HEK293T (cell line): ENCODE data around the gene SEC23IP.

ENCODE experiments used
- ARNT ChIP-seq: fragments of 450-650 bp; IDR thresholded peaks from 2 replicates; pipeline ENCODE4 v1.6.1; 2017; ENCODE audit warnings: mild to moderate bottlenecking
- BHLHE40 ChIP-seq: fragments of 450-650 bp; IDR thresholded peaks from 2 replicates; pipeline ENCODE4 v1.6.1; 2016; ENCODE audit warnings: mild to moderate bottlenecking, moderate library complexity, borderline replicate concordance
- CTBP1 ChIP-seq: fragments of 450-650 bp; IDR thresholded peaks from 2 replicates; pipeline ENCODE4 v1.6.1; 2016; ENCODE audit warnings: borderline replicate concordance
- FOXA1 ChIP-seq: fragments of 450-650 bp; IDR thresholded peaks from 2 replicates; pipeline ENCODE4 v1.6.1; 2016; ENCODE audit warnings: mild to moderate bottlenecking
- FOXK2 ChIP-seq: fragments of 450-650 bp; IDR thresholded peaks from 2 replicates; pipeline ENCODE4 v1.6.1; 2016; ENCODE audit warnings: mild to moderate bottlenecking
- FOXM1 ChIP-seq: fragments of 450-650 bp; IDR thresholded peaks from 2 replicates; pipeline ENCODE4 v1.6.1; 2017; ENCODE audit warnings: mild to moderate bottlenecking, borderline replicate concordance
- NFRKB ChIP-seq: fragments of 450-650 bp; IDR thresholded peaks from 2 replicates; pipeline ENCODE4 v1.6.1; 2016; ENCODE audit warnings: mild to moderate bottlenecking, moderate library complexity
- TARDBP ChIP-seq: fragments of 450-650 bp; IDR thresholded peaks from 2 replicates; pipeline ENCODE4 v1.6.1; 2016
- TF ChIP-seq, protein P1 (sequence below): fragments of 450-650 bp; IDR thresholded peaks from 2 replicates; pipeline ENCODE4 v1.6.1; 2016

DNA sequence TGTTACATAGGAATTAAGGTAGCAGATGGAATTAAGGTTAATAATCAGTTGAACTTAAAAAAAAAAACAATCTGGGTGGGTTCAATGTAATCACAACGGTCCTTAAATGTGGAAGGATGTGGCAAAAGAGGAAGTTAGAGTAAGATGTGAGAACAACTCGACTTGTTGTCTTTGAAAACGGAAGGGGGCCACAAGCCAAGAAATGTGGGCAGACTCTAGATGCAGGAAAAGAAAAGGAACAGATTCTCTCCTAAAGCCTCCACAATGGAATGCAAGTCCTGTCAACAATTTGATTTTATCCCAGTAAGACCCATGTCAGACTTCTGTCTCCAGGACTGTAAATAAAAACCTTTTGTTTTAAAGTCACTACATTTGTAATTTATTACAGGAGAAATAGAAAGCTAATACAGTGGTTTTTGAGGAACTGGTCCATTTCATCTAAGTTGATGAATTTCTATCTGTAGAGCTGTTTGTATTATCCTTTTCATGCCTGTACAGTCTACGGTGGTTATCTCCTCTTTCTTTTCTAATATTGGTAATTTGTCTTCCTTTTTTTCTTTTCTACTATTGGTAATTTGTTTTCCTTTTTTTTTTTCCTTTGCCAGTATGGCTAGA is 28.5 kb upstream of the SEC23IP start:
- no peak for TF ChIP-seq NFRKB
- no peak for TF ChIP-seq CTBP1
- no peak for TF ChIP-seq FOXA1
- TF ChIP-seq FOXM1, result no peak
- no peak for TF ChIP-seq FOXK2
- TF ChIP-seq, protein P1, sequence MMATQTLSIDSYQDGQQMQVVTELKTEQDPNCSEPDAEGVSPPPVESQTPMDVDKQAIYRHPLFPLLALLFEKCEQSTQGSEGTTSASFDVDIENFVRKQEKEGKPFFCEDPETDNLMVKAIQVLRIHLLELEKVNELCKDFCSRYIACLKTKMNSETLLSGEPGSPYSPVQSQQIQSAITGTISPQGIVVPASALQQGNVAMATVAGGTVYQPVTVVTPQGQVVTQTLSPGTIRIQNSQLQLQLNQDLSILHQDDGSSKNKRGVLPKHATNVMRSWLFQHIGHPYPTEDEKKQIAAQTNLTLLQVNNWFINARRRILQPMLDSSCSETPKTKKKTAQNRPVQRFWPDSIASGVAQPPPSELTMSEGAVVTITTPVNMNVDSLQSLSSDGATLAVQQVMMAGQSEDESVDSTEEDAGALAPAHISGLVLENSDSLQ, result no peak
- TF ChIP-seq ARNT, result no peak
- no peak for TF ChIP-seq BHLHE40
- no peak for TF ChIP-seq TARDBP
